ENCODE measurements around the gene NISCH. TPM values are rescaled to one million over a fixed set of nuclear protein-coding genes. Genes with fewer than 3 reads are reported as not detected.

Gene NISCH
- 70.0 and 73.4 TPM in 2 replicates for total RNA-seq

DNA sequence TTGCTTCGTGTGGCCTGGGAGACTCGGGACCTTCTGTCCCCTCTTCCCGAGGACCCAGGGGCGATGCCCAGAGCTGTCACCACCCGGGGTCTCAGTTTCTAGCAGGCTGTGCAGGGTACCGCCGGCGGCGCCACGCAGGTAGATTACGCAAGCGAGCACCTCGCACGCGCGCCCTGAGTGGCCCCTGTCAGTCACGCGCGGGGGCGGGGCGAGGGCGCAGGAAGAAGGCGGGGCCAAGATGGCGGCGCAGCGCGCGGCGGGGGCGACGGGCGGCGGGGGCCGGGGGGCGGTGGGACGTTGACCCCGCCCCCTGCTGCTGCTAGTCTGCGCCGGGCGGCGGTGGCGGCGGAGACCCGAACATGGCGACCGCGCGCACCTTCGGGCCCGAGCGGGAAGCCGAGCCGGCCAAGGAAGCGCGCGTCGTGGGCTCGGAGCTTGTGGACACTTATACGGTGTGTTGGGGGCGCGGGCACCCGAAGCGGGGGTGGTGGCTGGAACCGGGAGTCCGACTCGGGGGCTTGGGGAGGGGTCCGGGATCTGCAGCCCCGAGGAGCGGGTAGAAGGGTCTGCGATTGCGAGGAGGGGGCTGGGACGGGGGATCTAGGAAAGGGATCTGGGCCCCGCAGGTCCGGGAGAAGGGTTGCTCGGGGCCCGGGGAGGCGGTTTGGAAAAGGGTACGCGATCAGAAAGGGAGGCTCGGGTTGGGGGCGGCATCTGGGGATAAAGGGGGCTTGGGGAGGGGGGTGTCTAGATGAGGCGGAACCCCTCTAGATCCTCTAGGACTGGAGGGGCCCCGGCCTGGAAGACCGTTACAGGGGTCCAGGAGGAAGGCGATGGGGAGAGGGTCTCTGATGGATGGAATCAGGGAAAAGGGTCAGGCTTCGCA, at the start of gene NISCH:
Gene NISCH (plus strand): TSS at position 322 of the 886 bp plus-strand sequence. CDS start 38 bp downstream, at position 360.
- DNase-seq (ENCODE audit: low spot score): peak; percentile 93
- intact Hi-C loops (cut with micrococcal nuclease): loop anchor here (1.0 to 10.0 kb wide), 2 partner anchors 81 to 229 kb away; partner anchors contain the start of genes GNL3, PBRM1 and UQCC5
- peaks cover 27% of the 10 kb centered on the region for H3K4me1 Mint-ChIP-seq (ENCODE audit: low read depth)
- peak within 1 kb of the TSS; percentile 92 for H3K27ac Mint-ChIP-seq
- H3K27me3 Mint-ChIP-seq (ENCODE audit: low read depth): no peaks in the 10 kb centered on the region
- peaks cover 26% of the 10 kb centered on the region for H3K36me3 Mint-ChIP-seq (ENCODE audit: low read depth)
- H3K9me3 Mint-ChIP-seq: no peaks in the 10 kb centered on the region
- H3K4me3 Mint-ChIP-seq (ENCODE audit: low read depth): peak within 1 kb of the TSS; percentile 94

DNA sequence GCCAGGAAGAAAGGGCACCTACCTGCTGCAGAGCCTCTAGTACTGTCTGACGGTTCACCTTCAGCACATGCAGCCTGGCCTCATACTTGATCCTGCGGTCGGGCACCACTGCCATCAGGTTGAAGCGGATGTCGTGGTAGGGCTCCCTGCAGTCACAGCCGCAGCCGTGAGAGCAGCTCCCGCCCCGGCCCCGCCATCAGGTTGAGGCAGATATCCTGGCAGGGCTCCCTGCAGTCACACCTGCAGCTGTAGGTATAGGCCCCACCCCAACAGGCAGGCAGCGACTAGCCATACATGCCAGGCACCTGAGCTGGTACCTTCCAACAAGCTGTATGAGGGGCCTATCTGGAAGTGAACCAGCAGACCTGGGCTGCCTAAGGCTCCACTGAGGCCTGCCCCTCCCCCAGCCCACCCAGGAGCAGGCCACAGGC, 49.2 kb upstream of the NISCH start:
- H3K9me3 Mint-ChIP-seq: no peaks in the 10 kb centered on the region
- intact Hi-C loops (cut with micrococcal nuclease): no loop called here
- peaks cover 18% of the 10 kb centered on the region for H3K4me1 Mint-ChIP-seq (ENCODE audit: low read depth)
- H3K4me3 Mint-ChIP-seq (ENCODE audit: low read depth): no peak overlapping the region
- H3K36me3 Mint-ChIP-seq (ENCODE audit: low read depth): peaks cover 65% of the 10 kb centered on the region
- no peak overlapping the region for H3K27ac Mint-ChIP-seq
- no peak for DNase-seq (ENCODE audit: low spot score)
- no peaks in the 10 kb centered on the region for H3K27me3 Mint-ChIP-seq (ENCODE audit: low read depth)

DNA sequence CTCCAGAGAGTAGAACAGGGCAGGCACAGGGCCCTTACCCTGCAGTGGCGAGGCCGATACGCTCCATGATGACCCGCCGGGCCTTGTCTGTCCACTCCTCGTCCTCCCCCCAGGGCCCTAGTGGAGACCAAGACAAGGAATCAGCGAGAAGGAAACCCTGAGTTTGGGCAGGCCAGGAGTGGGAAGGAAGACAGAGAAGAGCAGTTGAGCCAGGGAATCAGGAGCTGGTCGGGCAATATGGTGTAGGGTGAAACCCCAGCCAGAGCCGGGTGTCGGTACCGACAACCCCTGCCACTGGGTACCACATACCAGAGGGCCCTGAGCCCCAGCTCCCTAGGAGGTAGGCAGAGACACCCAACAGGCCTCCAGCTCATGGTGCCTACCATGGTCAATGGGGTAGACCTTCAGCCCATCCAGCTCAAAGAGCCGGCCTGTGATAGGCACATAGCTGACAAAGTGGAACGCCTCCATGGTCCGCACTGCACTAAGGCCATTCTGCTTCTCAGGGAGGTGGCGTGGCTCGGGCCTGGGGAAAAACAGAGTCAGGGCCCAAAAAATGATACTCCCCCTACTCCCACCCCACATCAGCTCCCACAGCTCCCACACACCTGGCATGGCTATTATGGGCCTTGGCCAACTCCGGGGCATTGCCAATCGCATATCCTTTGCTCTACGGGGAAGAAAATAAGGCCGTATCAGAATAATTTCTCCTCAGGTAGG, 48.5 kb upstream of the NISCH start:
- Mint-ChIP-seq H3K4me3 (ENCODE audit: low read depth) (no peak overlapping the region), H3K36me3 (ENCODE audit: low read depth) (peaks cover 58% of the 10 kb centered on the region), H3K27me3 (ENCODE audit: low read depth) (no peaks in the 10 kb centered on the region), H3K27ac (no peak overlapping the region), H3K9me3 (no peaks in the 10 kb centered on the region), H3K4me1 (ENCODE audit: low read depth) (peaks cover 24% of the 10 kb centered on the region)
- no peak for DNase-seq (ENCODE audit: low spot score)
- intact Hi-C loops (cut with micrococcal nuclease): no loop called here

DNA sequence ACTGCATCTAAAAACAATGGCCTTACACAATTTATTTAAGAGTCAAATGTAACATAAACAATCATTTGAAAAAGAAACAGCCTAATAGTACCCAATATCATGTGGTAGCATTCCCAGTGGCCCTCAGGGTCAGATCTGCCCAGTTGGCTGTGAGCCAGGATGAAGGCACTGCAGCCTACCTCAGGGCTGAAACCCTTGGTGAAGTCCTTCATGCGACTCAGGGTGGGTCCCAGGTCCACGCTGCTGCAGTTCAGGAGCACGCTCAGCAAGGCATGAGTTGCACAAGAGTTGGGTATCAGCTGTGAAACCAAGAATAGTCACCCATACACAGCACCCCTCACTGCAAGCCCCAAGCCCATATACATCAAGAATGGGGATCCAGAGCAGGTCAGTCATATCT, 47.6 kb upstream of the NISCH start:
- no peak for DNase-seq (ENCODE audit: low spot score)
- H3K27me3 Mint-ChIP-seq (ENCODE audit: low read depth): no peaks in the 10 kb centered on the region
- no peak overlapping the region for H3K27ac Mint-ChIP-seq
- peak overlapping the region; percentile 94 for H3K4me3 Mint-ChIP-seq (ENCODE audit: low read depth)
- intact Hi-C loops (cut with micrococcal nuclease): no loop called here
- H3K4me1 Mint-ChIP-seq (ENCODE audit: low read depth): peaks cover 31% of the 10 kb centered on the region
- peaks cover 56% of the 10 kb centered on the region for H3K36me3 Mint-ChIP-seq (ENCODE audit: low read depth)
- H3K9me3 Mint-ChIP-seq: no peaks in the 10 kb centered on the region

DNA sequence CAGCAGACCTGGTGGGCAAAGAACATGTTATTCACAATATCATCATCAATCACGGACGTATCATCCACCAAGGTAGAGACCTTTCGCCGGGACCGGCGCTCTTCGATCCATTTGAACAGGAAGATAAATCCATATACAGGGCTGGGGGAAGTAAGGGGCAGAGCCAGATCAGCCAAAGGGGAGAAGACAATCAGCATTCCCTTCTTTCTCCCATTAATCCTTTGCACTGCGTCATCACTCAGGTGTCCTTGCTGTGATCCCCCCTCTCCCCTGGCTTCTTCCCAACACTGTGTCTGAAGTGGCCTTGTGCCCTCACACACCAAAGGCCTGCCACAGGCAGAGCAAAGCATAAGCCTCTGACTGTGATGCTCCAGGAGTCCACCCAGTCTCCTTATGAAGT, 46.9 kb upstream of the NISCH start:
- Mint-ChIP-seq H3K9me3 (no peaks in the 10 kb centered on the region), H3K4me3 (ENCODE audit: low read depth) (peak overlapping the region; percentile 94), H3K4me1 (ENCODE audit: low read depth) (peaks cover 36% of the 10 kb centered on the region), H3K27me3 (ENCODE audit: low read depth) (no peaks in the 10 kb centered on the region), H3K36me3 (ENCODE audit: low read depth) (peaks cover 49% of the 10 kb centered on the region), H3K27ac (peak overlapping the region; percentile 85)
- DNase-seq (ENCODE audit: low spot score): no peak
- intact Hi-C loops (cut with micrococcal nuclease): no loop called here

DNA sequence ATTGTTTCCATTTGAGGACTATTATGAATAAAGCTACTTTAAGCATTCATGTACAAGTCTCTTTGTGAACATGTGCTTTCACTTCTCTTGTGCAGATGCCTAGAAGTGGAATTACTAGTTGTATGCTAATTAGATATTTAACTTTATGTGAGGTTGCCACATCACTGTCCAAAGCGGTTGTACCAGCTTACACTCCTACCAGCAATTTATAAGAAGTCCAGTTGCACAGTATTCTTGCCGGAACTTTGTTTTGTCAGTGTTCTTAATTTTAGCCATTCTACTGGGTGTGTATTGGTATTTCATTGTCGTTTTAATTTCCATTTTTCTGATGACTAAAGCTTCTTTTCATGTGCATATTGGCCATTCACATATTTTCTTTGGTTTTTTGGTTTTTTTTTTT, 39.6 kb upstream of the NISCH start:
- H3K27ac Mint-ChIP-seq: no peak overlapping the region
- H3K4me3 Mint-ChIP-seq (ENCODE audit: low read depth): no peak overlapping the region
- peaks cover 31% of the 10 kb centered on the region for H3K4me1 Mint-ChIP-seq (ENCODE audit: low read depth)
- intact Hi-C loops (cut with micrococcal nuclease): no loop called here
- DNase-seq (ENCODE audit: low spot score): no peak
- H3K36me3 Mint-ChIP-seq (ENCODE audit: low read depth): peaks cover 16% of the 10 kb centered on the region
- H3K9me3 Mint-ChIP-seq: no peaks in the 10 kb centered on the region
- no peaks in the 10 kb centered on the region for H3K27me3 Mint-ChIP-seq (ENCODE audit: low read depth)

DNA sequence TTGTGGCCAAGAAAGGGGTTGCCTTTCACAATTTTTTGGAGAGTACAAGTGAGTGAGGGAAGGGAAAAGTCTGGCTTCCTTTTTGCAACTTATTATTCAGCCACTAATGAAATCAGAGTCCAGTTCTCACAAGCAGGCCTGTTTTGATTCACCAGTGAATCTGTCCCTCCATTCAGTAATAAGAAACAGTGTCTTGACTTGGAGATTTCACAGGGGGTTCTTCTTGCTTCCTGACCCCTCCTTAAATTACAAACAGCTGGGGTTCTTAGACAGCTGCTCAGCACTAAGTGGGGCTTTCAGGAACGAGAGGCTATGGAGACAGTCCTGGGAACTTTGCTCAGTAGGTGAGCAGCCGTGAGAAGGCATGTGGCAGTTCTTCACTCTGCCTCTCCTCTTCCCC, 35.0 kb upstream of the NISCH start:
- Mint-ChIP-seq H3K4me1 (ENCODE audit: low read depth) (peaks cover 8% of the 10 kb centered on the region), H3K4me3 (ENCODE audit: low read depth) (no peak overlapping the region), H3K9me3 (no peaks in the 10 kb centered on the region), H3K27ac (no peak overlapping the region), H3K36me3 (ENCODE audit: low read depth) (peaks cover 11% of the 10 kb centered on the region), H3K27me3 (ENCODE audit: low read depth) (peaks cover 2% of the 10 kb centered on the region)
- DNase-seq (ENCODE audit: low spot score): no peak
- intact Hi-C loops (cut with micrococcal nuclease): no loop called here

DNA sequence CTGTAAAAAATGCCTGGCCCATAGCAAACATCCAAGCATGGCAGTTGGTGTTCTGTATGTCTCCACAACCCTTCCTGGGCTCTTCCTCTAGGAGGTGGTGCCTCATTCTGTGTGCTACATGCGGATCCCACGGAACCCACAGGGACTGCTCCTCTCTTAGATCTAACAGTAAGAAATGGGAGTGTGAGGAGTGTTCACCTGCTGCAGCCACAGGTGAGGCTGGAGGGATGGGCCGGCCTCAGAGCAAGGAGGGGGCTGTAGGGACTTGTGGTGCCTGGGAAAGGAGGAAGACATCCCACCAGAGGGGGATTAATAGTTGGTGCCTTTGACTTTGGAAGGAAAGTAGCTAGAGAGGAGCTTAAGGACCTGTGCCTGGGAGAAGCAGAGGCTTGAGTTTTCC, 32.7 kb upstream of the NISCH start:
- Mint-ChIP-seq H3K4me3 (ENCODE audit: low read depth) (no peak overlapping the region), H3K36me3 (ENCODE audit: low read depth) (peaks cover 3% of the 10 kb centered on the region), H3K27ac (no peak overlapping the region), H3K9me3 (no peaks in the 10 kb centered on the region), H3K4me1 (ENCODE audit: low read depth) (peaks cover under 1% of the 10 kb centered on the region), H3K27me3 (ENCODE audit: low read depth) (peaks cover 3% of the 10 kb centered on the region)
- DNase-seq (ENCODE audit: low spot score): no peak
- intact Hi-C loops (cut with micrococcal nuclease): no loop called here

DNA sequence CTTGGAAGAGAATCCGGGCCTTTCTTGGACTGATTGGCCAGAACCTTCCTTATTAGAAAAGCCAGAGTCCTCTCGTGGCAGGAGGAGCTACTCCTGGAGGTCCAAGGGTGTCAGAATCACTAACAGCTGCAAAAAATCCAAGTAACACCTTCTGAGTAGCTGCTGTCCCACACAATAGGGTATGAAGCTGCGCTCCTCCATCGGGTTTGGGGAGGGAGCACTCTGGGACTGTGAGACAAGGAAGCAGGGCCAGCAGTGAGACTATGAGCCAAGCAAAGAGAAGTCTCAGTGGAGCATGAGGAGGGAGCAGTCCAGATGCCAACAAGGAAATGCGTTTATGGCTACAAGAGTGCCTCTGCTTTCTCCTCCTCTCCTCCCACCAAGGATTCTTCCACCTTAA, 32.2 kb upstream of the NISCH start:
- H3K4me3 Mint-ChIP-seq (ENCODE audit: low read depth): no peak overlapping the region
- H3K9me3 Mint-ChIP-seq: no peaks in the 10 kb centered on the region
- intact Hi-C loops (cut with micrococcal nuclease): no loop called here
- H3K36me3 Mint-ChIP-seq (ENCODE audit: low read depth): peaks cover 2% of the 10 kb centered on the region
- no peak for DNase-seq (ENCODE audit: low spot score)
- no peaks in the 10 kb centered on the region for H3K4me1 Mint-ChIP-seq (ENCODE audit: low read depth)
- H3K27ac Mint-ChIP-seq: no peak overlapping the region
- H3K27me3 Mint-ChIP-seq (ENCODE audit: low read depth): peaks cover 7% of the 10 kb centered on the region

DNA sequence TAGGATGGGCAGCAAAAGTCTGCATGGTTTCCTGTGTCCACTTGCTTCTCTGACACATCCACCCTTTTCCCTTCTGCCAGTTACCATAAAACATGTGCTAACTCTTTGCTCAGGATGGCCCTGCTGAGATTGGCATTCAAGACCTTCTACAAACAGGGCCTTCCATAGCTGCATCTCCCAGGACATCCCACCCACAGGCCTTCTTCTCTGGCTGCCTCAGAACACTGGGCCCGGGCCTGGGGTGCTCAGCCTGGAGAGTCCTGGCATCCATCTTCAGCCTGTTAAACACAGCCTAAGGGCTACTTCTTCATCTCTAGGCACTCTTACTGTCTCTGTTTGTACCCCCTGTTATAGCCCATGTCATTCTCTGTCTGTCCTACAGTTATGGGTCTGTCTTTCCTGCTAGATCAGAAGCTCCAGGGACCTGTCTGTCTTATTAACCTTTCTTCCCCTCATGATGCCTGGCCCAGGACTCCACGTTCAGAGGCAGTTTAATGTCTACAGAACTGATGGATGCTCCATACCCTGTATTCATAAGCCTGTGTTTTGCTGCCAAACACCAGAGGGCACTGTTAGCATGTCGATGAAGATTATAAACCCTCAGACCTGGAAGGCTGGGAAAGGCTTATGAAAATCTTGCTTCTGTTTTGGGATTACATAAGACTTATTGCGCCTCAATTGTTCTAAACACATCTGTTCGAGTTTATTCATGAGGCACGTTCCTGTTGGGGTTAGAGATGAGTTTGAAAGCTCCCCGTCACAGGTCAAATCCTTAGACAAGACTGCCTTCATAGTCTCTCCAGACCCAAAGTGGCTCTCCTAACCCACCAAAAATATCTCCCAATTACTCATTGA, 27.0 kb upstream of the NISCH start:
- Mint-ChIP-seq H3K4me1 (ENCODE audit: low read depth) (peaks cover 7% of the 10 kb centered on the region), H3K27me3 (ENCODE audit: low read depth) (peaks cover 11% of the 10 kb centered on the region), H3K4me3 (ENCODE audit: low read depth) (no peak overlapping the region)

DNA sequence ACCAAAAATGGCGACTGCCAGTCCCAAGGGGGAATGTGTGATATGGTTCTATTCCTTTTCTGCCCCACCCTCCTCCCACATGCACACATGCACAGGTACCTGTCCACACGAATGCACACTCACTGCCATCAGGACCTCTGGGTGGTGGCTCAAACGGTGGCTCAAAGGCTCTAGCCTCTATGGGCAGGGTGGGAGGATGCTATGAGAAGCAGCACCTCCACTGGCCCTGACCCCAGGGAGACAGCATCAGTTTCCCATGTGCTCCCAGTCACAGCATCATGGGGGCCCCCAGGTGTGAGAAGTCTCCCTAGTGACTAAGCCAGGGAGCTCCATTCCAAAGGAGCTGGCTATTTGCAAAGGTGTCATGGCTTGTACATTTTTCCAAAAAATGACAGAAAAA, 26.4 kb upstream of the NISCH start:
- H3K27ac Mint-ChIP-seq: no peak overlapping the region
- H3K4me3 Mint-ChIP-seq (ENCODE audit: low read depth): no peak overlapping the region
- intact Hi-C loops (cut with micrococcal nuclease): no loop called here
- DNase-seq (ENCODE audit: low spot score): no peak
- H3K4me1 Mint-ChIP-seq (ENCODE audit: low read depth): peaks cover 7% of the 10 kb centered on the region
- H3K36me3 Mint-ChIP-seq (ENCODE audit: low read depth): no peaks in the 10 kb centered on the region
- H3K9me3 Mint-ChIP-seq: no peaks in the 10 kb centered on the region
- peaks cover 11% of the 10 kb centered on the region for H3K27me3 Mint-ChIP-seq (ENCODE audit: low read depth)

More for the DNA sequence above, 27.0 kb upstream of the NISCH start:
- no peaks in the 10 kb centered on the region for H3K9me3 Mint-ChIP-seq
- DNase-seq (ENCODE audit: low spot score): no peak
- intact Hi-C loops (cut with micrococcal nuclease): loop anchor here (1.0 kb wide), 2 partner anchors 16 to 17 kb away; partner anchors contain the start of gene SEMA3G
- H3K36me3 Mint-ChIP-seq (ENCODE audit: low read depth): no peaks in the 10 kb centered on the region
- H3K27ac Mint-ChIP-seq: no peak overlapping the region

DNA sequence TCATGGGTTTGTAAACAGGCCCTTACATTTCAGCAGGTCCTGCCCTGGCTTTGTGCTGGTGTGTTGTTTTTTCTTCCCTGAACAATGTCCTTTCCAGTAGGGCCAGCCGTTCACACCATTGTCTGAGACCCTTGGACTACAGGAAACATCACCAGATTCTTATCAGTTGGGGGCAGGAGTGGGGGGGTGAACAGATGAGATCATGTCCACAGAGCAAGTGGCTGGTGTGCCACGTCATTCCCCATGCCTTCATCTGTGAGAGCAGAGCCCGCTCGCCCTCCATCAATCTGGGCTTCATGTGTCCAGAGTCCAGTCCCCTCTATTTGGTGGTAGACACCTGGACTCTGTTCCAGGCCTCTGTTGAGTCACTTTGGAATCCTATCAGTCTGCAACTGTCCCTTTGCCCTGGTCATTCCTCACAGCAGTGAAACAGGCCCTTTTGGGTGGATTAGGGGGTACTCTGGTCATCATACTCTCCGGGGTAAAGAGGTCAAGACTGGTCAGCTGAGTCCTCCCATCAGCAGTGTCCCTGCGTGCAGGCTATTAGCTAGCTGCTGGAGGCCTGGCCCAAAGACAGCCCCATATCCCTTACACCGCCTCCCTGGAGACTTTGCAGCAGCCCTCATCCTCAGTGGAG, 25.5 kb upstream of the NISCH start:
- intact Hi-C loops (cut with micrococcal nuclease): no loop called here
- peaks cover 7% of the 10 kb centered on the region for H3K4me1 Mint-ChIP-seq (ENCODE audit: low read depth)
- no peaks in the 10 kb centered on the region for H3K9me3 Mint-ChIP-seq
- no peak overlapping the region for H3K4me3 Mint-ChIP-seq (ENCODE audit: low read depth)
- H3K27me3 Mint-ChIP-seq (ENCODE audit: low read depth): peaks cover 16% of the 10 kb centered on the region
- no peaks in the 10 kb centered on the region for H3K36me3 Mint-ChIP-seq (ENCODE audit: low read depth)
- no peak overlapping the region for H3K27ac Mint-ChIP-seq
- no peak for DNase-seq (ENCODE audit: low spot score)
